Body of pancreas (tissue), 4 donors: Measurements from ENCODE around the gene CCDC78. TPM values are rescaled to one million over a fixed set of nuclear protein-coding genes. Genes with fewer than 3 reads are reported as not detected.
"Not testable (repeated sequence)": the region's sequence is repeated elsewhere in the genome, so short reads cannot be mapped to it uniquely, and the experiment has no call there.

Experiments
- ATAC-seq: fragments of 150-250 bp; one replicate; pipeline ENCODE4 v1.9.1; 2016
- DNase-seq, 4 donors: peaks; one replicate each; pipeline ENCODE4 v3.0.0-alpha.2; 2019
- H3K27ac ChIP-seq, 4 donors: fragments of 200-600 bp; sonication (generic); 1 replicate in 3 of 4; 2 replicates in 1 of 4; pipeline versions ENCODE4 v1.5.1 to v1.6.1; 2016 to 2019; ENCODE audit warnings: mild to moderate bottlenecking in 1 of 4, mixed read lengths in 1 of 4, moderate library complexity in 1 of 4
- H3K27me3 ChIP-seq, 2 donors: fragments of 200-600 bp; sonication (generic); one replicate each; pipeline ENCODE4 v1.6.0; 2016; ENCODE audit warnings: mild to moderate bottlenecking in 1 of 2
- H3K36me3 ChIP-seq, 2 donors: fragments of 200-600 bp; sonication (generic); replicated peaks in 1 of 2; 2 replicates each; pipeline ENCODE4 v1.5.1; 2016; ENCODE audit warnings: low read depth in 2 of 2; ENCODE audit not compliant: insufficient read depth in 1 of 2
- H3K4me1 ChIP-seq: fragments of 200-600 bp; sonication (generic); one replicate; pipeline ENCODE4 v1.6.0; 2016
- H3K4me3 ChIP-seq, 2 donors: fragments of 200-600 bp; sonication (generic); 1 replicate in 1 of 2; 2 replicates in 1 of 2; pipeline ENCODE4 v1.5.1; 2016 to 2019
- H3K9me3 ChIP-seq, 3 donors: fragments of 200-600 bp; sonication (generic); 1 replicate in 2 of 3; 2 replicates in 1 of 3; pipeline ENCODE4 v1.5.1; 2016
- CTCF ChIP-seq, 7 experiments: fragments of 450-650 bp in 4 of 7; fragments of 200-600 bp in 3 of 7; sonication (generic) in 3 of 7; IDR thresholded peaks; one replicate each; pipeline ENCODE4 v1.5.1; 2016 to 2019; ENCODE audit warnings: antibody characterized with exemption in 7 of 7
- POLR2A ChIP-seq, 3 donors: fragments of 450-650 bp; IDR thresholded peaks; one replicate each; pipeline ENCODE4 v1.6.1; 2016; ENCODE audit warnings: antibody characterized with exemption in 3 of 3, mild to moderate bottlenecking in 2 of 3
- WGBS, 2 donors: methylation state at CpG; one replicate each; pipeline ENCODE4 v1.1.5; 2017; 5-methylcytosine and 5-hydroxymethylcytosine counted together
- intact Hi-C: fragments of 100-400 bp; cut with DNase I; formaldehyde crosslinking; loops from one replicate; pipeline ENCODE4 v1.15.1; 2023
- total RNA-seq, 2 donors: library from RNA; depleted of rRNA; stranded (reverse); fragments of >200 nt; gene quantifications; one replicate each; pipeline ENCODE4 v1.1.0, GENCODE V29; 2016

Gene CCDC78
- total RNA-seq, 2 donors from 2014 or later, result not detected

- no peak for DNase-seq
- ATAC-seq, result no peak
- H3K27ac ChIP-seq, result no peak overlapping the region
- H3K4me1 ChIP-seq, result peaks cover 36% of the 10 kb centered on the region
- H3K36me3 ChIP-seq, result no peaks in the 10 kb centered on the region
- H3K9me3 ChIP-seq, result no peaks in the 10 kb centered on the region
- H3K4me3 ChIP-seq, result no peak overlapping the region
- TF ChIP-seq POLR2A (IDR thresholded peaks at IDR 0.05) (no peak), CTCF (IDR thresholded peaks at IDR 0.05) (no peak)
- intact Hi-C loops, result no loop called here
- WGBS, 2 donors, result 7 to 21% methylated on average over 12 to 57 of the region's 64 CpGs
- peaks cover 0 to 24% of the 10 kb centered on the region in 2 donors for H3K27me3 ChIP-seq
These were observed 31.9 kb downstream of the CCDC78 start for GRCh38 chr16:694187-694862.

- 12 to 22% methylated on average over 7 to 14 of the region's 37 CpGs for WGBS, 2 donors
- Histone ChIP-seq H3K9me3 (no peaks in the 10 kb centered on the region), H3K4me3 (no peak overlapping the region), H3K36me3 (no peaks in the 10 kb centered on the region), H3K27ac (no peak overlapping the region), H3K4me1 (peaks cover 42% of the 10 kb centered on the region), H3K27me3 (peaks cover 0 to 24% of the 10 kb centered on the region in 2 donors)
- DNase-seq, result no peak
- intact Hi-C loops, result no loop called here
- ATAC-seq, result no peak
- TF ChIP-seq CTCF (IDR thresholded peaks at IDR 0.05), result no peak
- TF ChIP-seq POLR2A (IDR thresholded peaks at IDR 0.05), result no peak
These were observed 32.5 kb downstream of the CCDC78 start for GRCh38 chr16:693766-694165.

- no peak for TF ChIP-seq POLR2A (IDR thresholded peaks at IDR 0.05)
- no peak for TF ChIP-seq CTCF (IDR thresholded peaks at IDR 0.05)
- Histone ChIP-seq H3K27ac (no peak overlapping the region), H3K36me3 (no peaks in the 10 kb centered on the region), H3K4me3 (no peak overlapping the region), H3K27me3 (peaks cover 0 to 24% of the 10 kb centered on the region in 2 donors), H3K9me3 (no peaks in the 10 kb centered on the region), H3K4me1 (peaks cover 44% of the 10 kb centered on the region)
- ATAC-seq, result no peak
- intact Hi-C loops, result no loop called here
- WGBS, 2 donors, result 53% methylated on average over 22 of the region's 22 CpGs; no CpG with 5 or more reads in 1 of the 2 donors
- DNase-seq, result no peak
These were observed 32.9 kb downstream of the CCDC78 start for GRCh38 chr16:693364-693763.

- intact Hi-C loops, result no loop called here
- Histone ChIP-seq H3K27ac (no peak overlapping the region), H3K4me3 (no peak overlapping the region), H3K4me1 (peaks cover 44% of the 10 kb centered on the region), H3K27me3 (peaks cover 0 to 24% of the 10 kb centered on the region in 2 donors), H3K9me3 (no peaks in the 10 kb centered on the region), H3K36me3 (no peaks in the 10 kb centered on the region)
- DNase-seq (no peak), ATAC-seq (no peak)
- no peak for TF ChIP-seq POLR2A (IDR thresholded peaks at IDR 0.05)
- no peak for TF ChIP-seq CTCF (IDR thresholded peaks at IDR 0.05)
- WGBS, 2 donors, result 52 to 57% methylated on average over 10 of the region's 10 CpGs
These were observed 33.7 kb downstream of the CCDC78 start for GRCh38 chr16:692356-693108.

- peaks cover 0 to 24% of the 10 kb centered on the region in 2 donors for H3K27me3 ChIP-seq
- DNase-seq, ATAC-seq, H3K4me3 ChIP-seq, H3K27ac ChIP-seq, H3K9me3 ChIP-seq, H3K36me3 ChIP-seq, intact Hi-C loops: not testable (repeated sequence)
- peaks cover 48% of the 10 kb centered on the region for H3K4me1 ChIP-seq
- 68 to 70% methylated on average over 16 of the region's 16 CpGs for WGBS, 2 donors
These were observed 35.0 kb downstream of the CCDC78 start for GRCh38 chr16:691242-691641.
